HCT116 (cell line): ENCODE data around the gene MYBL2.

ENCODE experiments used
- CEBPB ChIP-seq: IDR thresholded peaks from 2 replicates; pipeline ENCODE4 v1.6.1; 2012; ENCODE audit warnings: low read depth
- EZH2 ChIP-seq: fragments of 200-600 bp; sonication (generic); IDR thresholded peaks from 2 replicates; pipeline ENCODE4 v1.6.1; 2017; ENCODE audit warnings: antibody characterized with exemption, mixed run types
- EZH2phosphoT487 ChIP-seq: fragments of 200-600 bp; IDR thresholded peaks from 2 replicates; pipeline ENCODE4 v1.6.1; 2018; ENCODE audit warnings: antibody characterized with exemption, borderline replicate concordance
- POLR2A ChIP-seq: IDR thresholded peaks from 2 replicates; pipeline ENCODE4 v1.7.0; 2011; ENCODE audit warnings: borderline replicate concordance; ENCODE audit not compliant: insufficient read depth, insufficient read length; ENCODE audit errors: extremely low read depth
- POLR2AphosphoS5 ChIP-seq: IDR thresholded peaks from 2 replicates; pipeline ENCODE4 v1.6.1; 2011; ENCODE audit warnings: mild to moderate bottlenecking, low read depth, low read length, moderate library complexity
- RAD21 ChIP-seq: IDR thresholded peaks from 2 replicates; pipeline ENCODE4 v1.6.1; 2012; ENCODE audit warnings: low read depth, mild to moderate bottlenecking
- SP1 ChIP-seq: IDR thresholded peaks from 2 replicates; pipeline ENCODE4 v1.6.1; 2012; ENCODE audit warnings: low read depth
- YY1 ChIP-seq: IDR thresholded peaks from 2 replicates; pipeline ENCODE4 v1.6.1; 2011; ENCODE audit warnings: low read length, low read depth, moderate library complexity, mild to moderate bottlenecking; ENCODE audit not compliant: insufficient replicate concordance; ENCODE audit errors: extremely low read depth
- ZNF274 ChIP-seq: fragments of 200-500 bp; sonication (Bioruptor generic); IDR thresholded peaks from 2 replicates; pipeline ENCODE4 v1.6.1; 2014; ENCODE audit warnings: mild to moderate bottlenecking, low read depth, low read length, inconsistent platforms
- TF ChIP-seq, protein P1 (sequence below): IDR thresholded peaks from 2 replicates; pipeline ENCODE4 v1.6.1; 2012
- TF ChIP-seq, protein P2 (sequence below), 3 experiments: fragments of 200-600 bp in 1 of 3; sonication (generic) in 1 of 3; IDR thresholded peaks in 2 of 3; conservative IDR thresholded peaks in 1 of 3; 2 replicates each; pipeline ENCODE4 v1.5.1; 2012 to 2017; ENCODE audit warnings: low read depth in 2 of 3, low read length in 2 of 3, antibody characterized with exemption in 1 of 3, borderline replicate concordance in 1 of 3, control low read depth in 1 of 3, mild to moderate bottlenecking in 1 of 3, mixed read lengths in 1 of 3, mixed run types in 1 of 3, moderate library complexity in 1 of 3; ENCODE audit not compliant: insufficient read depth in 1 of 3

DNA sequence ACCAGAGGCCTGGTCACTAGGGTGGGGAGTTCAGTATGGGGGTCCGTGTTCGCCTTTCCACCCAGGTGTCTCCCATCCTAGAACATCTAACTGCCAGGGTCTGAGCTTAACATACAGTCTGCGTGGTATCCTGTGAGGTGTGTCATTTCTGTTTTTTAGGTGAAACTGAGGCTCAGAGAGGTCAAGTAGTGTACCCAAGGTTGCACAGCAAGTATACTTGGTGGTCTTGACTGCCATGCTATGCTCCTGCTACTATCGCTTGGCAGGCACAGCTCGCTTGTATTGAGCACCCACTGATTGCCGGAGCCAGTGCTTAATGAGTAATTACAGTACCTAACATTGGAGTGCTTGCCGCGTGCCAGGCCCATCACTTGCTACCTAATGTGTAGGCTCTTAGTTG, 33.7 kb downstream of the MYBL2 start:
- TF ChIP-seq POLR2A (no peak), POLR2AphosphoS5 (no peak), YY1 (no peak), RAD21 (no peak), SP1 (no peak), ZNF274 (no peak), EZH2phosphoT487 (no peak), CEBPB (no peak), EZH2 (no peak)
- TF ChIP-seq, protein P1, sequence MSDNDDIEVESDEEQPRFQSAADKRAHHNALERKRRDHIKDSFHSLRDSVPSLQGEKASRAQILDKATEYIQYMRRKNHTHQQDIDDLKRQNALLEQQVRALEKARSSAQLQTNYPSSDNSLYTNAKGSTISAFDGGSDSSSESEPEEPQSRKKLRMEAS = no peak
- TF ChIP-seq, protein P2, sequence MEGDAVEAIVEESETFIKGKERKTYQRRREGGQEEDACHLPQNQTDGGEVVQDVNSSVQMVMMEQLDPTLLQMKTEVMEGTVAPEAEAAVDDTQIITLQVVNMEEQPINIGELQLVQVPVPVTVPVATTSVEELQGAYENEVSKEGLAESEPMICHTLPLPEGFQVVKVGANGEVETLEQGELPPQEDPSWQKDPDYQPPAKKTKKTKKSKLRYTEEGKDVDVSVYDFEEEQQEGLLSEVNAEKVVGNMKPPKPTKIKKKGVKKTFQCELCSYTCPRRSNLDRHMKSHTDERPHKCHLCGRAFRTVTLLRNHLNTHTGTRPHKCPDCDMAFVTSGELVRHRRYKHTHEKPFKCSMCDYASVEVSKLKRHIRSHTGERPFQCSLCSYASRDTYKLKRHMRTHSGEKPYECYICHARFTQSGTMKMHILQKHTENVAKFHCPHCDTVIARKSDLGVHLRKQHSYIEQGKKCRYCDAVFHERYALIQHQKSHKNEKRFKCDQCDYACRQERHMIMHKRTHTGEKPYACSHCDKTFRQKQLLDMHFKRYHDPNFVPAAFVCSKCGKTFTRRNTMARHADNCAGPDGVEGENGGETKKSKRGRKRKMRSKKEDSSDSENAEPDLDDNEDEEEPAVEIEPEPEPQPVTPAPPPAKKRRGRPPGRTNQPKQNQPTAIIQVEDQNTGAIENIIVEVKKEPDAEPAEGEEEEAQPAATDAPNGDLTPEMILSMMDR (IDR thresholded peaks at IDR 0.05 in 2 of 3, conservative IDR thresholded peaks at IDR 0.05 in 1 of 3; ENCODE audit: borderline replicate concordance in 1 of 3, insufficient read depth in 1 of 3, low read depth in 2 of 3, low read length in 2 of 3) = no peak
